Measurements from ENCODE around the gene NUFIP2.
"Not testable (repeated sequence)": the region's sequence is repeated elsewhere in the genome, so short reads cannot be mapped to it uniquely, and the experiment has no call there.

The NUFIP2 gene

GRCh38 chr17:29278692-29279091 lies 15.3 kb downstream of the NUFIP2 start:
- no peak overlapping the region for H3K4me3 ChIP-seq (ENCODE audit: insufficient read length, low read depth)
- no peaks in the 10 kb centered on the region for H3K27me3 ChIP-seq (ENCODE audit: insufficient read depth, insufficient read length)
- peaks cover 6% of the 10 kb centered on the region; the same call in 1 of the 2 replicates for H3K9me3 ChIP-seq (ENCODE audit: insufficient read depth, low read length)
- no peak for DNase-seq (ENCODE audit: low read depth, low spot score)
- H3K9ac ChIP-seq (ENCODE audit: insufficient read length, low read depth) = no peak overlapping the region
- peaks cover 74% of the 10 kb centered on the region for H3K36me3 ChIP-seq (ENCODE audit: insufficient read depth, insufficient read length, low read length)
- H3K4me1 ChIP-seq (ENCODE audit: insufficient read depth, insufficient read length) = no peaks in the 10 kb centered on the region
- no peak for TF ChIP-seq SUZ12 (IDR thresholded peaks at IDR 0.05; ENCODE audit: extremely low read depth, insufficient read depth, insufficient read length)
- TF ChIP-seq ZNF274 (IDR thresholded peaks at IDR 0.05; ENCODE audit: low read depth, low read length) = no peak
- TF ChIP-seq YY1 (IDR thresholded peaks at IDR 0.05; ENCODE audit: insufficient read depth, insufficient read length) = no peak

GRCh38 chr17:29273924-29274323 lies 20.0 kb downstream of the NUFIP2 start:
- Histone ChIP-seq H3K4me3 (ENCODE audit: insufficient read length, low read depth) (no peak overlapping the region), H3K9ac (ENCODE audit: insufficient read length, low read depth) (no peak overlapping the region), H3K9me3 (ENCODE audit: insufficient read depth, low read length) (no peaks in the 10 kb centered on the region), H3K36me3 (ENCODE audit: insufficient read depth, insufficient read length, low read length) (peaks cover 69% of the 10 kb centered on the region), H3K27me3 (ENCODE audit: insufficient read depth, insufficient read length) (no peaks in the 10 kb centered on the region), H3K4me1 (ENCODE audit: insufficient read depth, insufficient read length) (no peaks in the 10 kb centered on the region)
- no peak for DNase-seq (ENCODE audit: low read depth, low spot score)
- TF ChIP-seq SUZ12 (IDR thresholded peaks at IDR 0.05; ENCODE audit: extremely low read depth, insufficient read depth, insufficient read length) (no peak), ZNF274 (IDR thresholded peaks at IDR 0.05; ENCODE audit: low read depth, low read length) (no peak), YY1 (IDR thresholded peaks at IDR 0.05; ENCODE audit: insufficient read depth, insufficient read length) (no peak)

GRCh38 chr17:29271980-29272379 lies 22.0 kb downstream of the NUFIP2 start:
- H3K4me3 ChIP-seq (ENCODE audit: insufficient read length, low read depth); H3K9ac ChIP-seq (ENCODE audit: insufficient read length, low read depth); H3K9me3 ChIP-seq (ENCODE audit: insufficient read depth, low read length); DNase-seq (ENCODE audit: low read depth, low spot score); H3K27me3 ChIP-seq (ENCODE audit: insufficient read depth, insufficient read length); H3K4me1 ChIP-seq (ENCODE audit: insufficient read depth, insufficient read length): not testable (repeated sequence)
- peaks cover 64% of the 10 kb centered on the region for H3K36me3 ChIP-seq (ENCODE audit: insufficient read depth, insufficient read length, low read length)

GRCh38 chr17:29263916-29264315 lies 30.0 kb downstream of the NUFIP2 start:
- Histone ChIP-seq H3K9me3 (ENCODE audit: insufficient read depth, low read length) (no peaks in the 10 kb centered on the region), H3K36me3 (ENCODE audit: insufficient read depth, insufficient read length, low read length) (peaks cover 63% of the 10 kb centered on the region), H3K27me3 (ENCODE audit: insufficient read depth, insufficient read length) (no peaks in the 10 kb centered on the region), H3K4me1 (ENCODE audit: insufficient read depth, insufficient read length) (no peaks in the 10 kb centered on the region), H3K9ac (ENCODE audit: insufficient read length, low read depth) (no peak overlapping the region), H3K4me3 (ENCODE audit: insufficient read length, low read depth) (no peak overlapping the region)
- no peak for DNase-seq (ENCODE audit: low read depth, low spot score)
- TF ChIP-seq YY1 (IDR thresholded peaks at IDR 0.05; ENCODE audit: insufficient read depth, insufficient read length) (no peak), ZNF274 (IDR thresholded peaks at IDR 0.05; ENCODE audit: low read depth, low read length) (no peak), SUZ12 (IDR thresholded peaks at IDR 0.05; ENCODE audit: extremely low read depth, insufficient read depth, insufficient read length) (no peak)

GRCh38 chr17:29257756-29258155 lies 36.2 kb downstream of the NUFIP2 start:
- H3K27me3 ChIP-seq (ENCODE audit: insufficient read depth, insufficient read length) = no peaks in the 10 kb centered on the region
- H3K4me1 ChIP-seq (ENCODE audit: insufficient read depth, insufficient read length) = no peaks in the 10 kb centered on the region
- H3K4me3 ChIP-seq (ENCODE audit: insufficient read length, low read depth) = no peak overlapping the region
- H3K9me3 ChIP-seq (ENCODE audit: insufficient read depth, low read length) = no peaks in the 10 kb centered on the region
- no peak overlapping the region for H3K9ac ChIP-seq (ENCODE audit: insufficient read length, low read depth)
- TF ChIP-seq YY1 (IDR thresholded peaks at IDR 0.05; ENCODE audit: insufficient read depth, insufficient read length) = no peak
- H3K36me3 ChIP-seq (ENCODE audit: insufficient read depth, insufficient read length, low read length) = peaks cover 19% of the 10 kb centered on the region
- no peak for DNase-seq (ENCODE audit: low read depth, low spot score)

GRCh38 chr17:29256735-29257466 lies 37.0 kb downstream of the NUFIP2 start:
- DNase-seq (ENCODE audit: low read depth, low spot score) = no peak
- TF ChIP-seq SUZ12 (IDR thresholded peaks at IDR 0.05; ENCODE audit: extremely low read depth, insufficient read depth, insufficient read length) (no peak), YY1 (IDR thresholded peaks at IDR 0.05; ENCODE audit: insufficient read depth, insufficient read length) (no peak), ZNF274 (IDR thresholded peaks at IDR 0.05; ENCODE audit: low read depth, low read length) (no peak)
- H3K9me3 ChIP-seq (ENCODE audit: insufficient read depth, low read length) = no peaks in the 10 kb centered on the region
- no peaks in the 10 kb centered on the region for H3K27me3 ChIP-seq (ENCODE audit: insufficient read depth, insufficient read length)
- peaks cover 12% of the 10 kb centered on the region for H3K36me3 ChIP-seq (ENCODE audit: insufficient read depth, insufficient read length, low read length)
- H3K4me1 ChIP-seq (ENCODE audit: insufficient read depth, insufficient read length) = no peaks in the 10 kb centered on the region
- no peak overlapping the region for H3K4me3 ChIP-seq (ENCODE audit: insufficient read length, low read depth)
- no peak overlapping the region for H3K9ac ChIP-seq (ENCODE audit: insufficient read length, low read depth)

GRCh38 chr17:29255926-29256522 lies 37.9 kb downstream of the NUFIP2 start:
- no peaks in the 10 kb centered on the region for H3K4me1 ChIP-seq (ENCODE audit: insufficient read depth, insufficient read length)
- TF ChIP-seq ZNF274 (IDR thresholded peaks at IDR 0.05; ENCODE audit: low read depth, low read length) = no peak
- no peak for TF ChIP-seq SUZ12 (IDR thresholded peaks at IDR 0.05; ENCODE audit: extremely low read depth, insufficient read depth, insufficient read length)
- H3K9me3 ChIP-seq (ENCODE audit: insufficient read depth, low read length) = no peaks in the 10 kb centered on the region
- no peaks in the 10 kb centered on the region for H3K27me3 ChIP-seq (ENCODE audit: insufficient read depth, insufficient read length)
- no peak for DNase-seq (ENCODE audit: low read depth, low spot score)
- no peak overlapping the region for H3K9ac ChIP-seq (ENCODE audit: insufficient read length, low read depth)
- H3K4me3 ChIP-seq (ENCODE audit: insufficient read length, low read depth) = no peak overlapping the region
- H3K36me3 ChIP-seq (ENCODE audit: insufficient read depth, insufficient read length, low read length) = peaks cover 8% of the 10 kb centered on the region

Measured in NT2/D1 (cell line).